ENCODE results near the gene TRIM6. TPM values are rescaled to one million over a fixed set of nuclear protein-coding genes. Genes with fewer than 3 reads are reported as not detected.
A peak's percentile ranks its signal among the peaks of the same experiment; 100 is the strongest.

The TRIM6 gene
- total RNA-seq, 1 experiment from 2014 or later = 10.1 TPM

GRCh38 chr11:5550440-5551095, 45.9 kb upstream of the TRIM6 start:
- H3K9me2 ChIP-seq (replicated peaks; ENCODE audit: low read length) = no peaks in the 10 kb centered on the region
- no peak overlapping the region for H3K27ac ChIP-seq (ENCODE audit: low read length)
- no peak overlapping the region for H3K4me3 ChIP-seq (ENCODE audit: low read length)
- peaks cover 12% of the 10 kb centered on the region for H3K4me1 ChIP-seq (ENCODE audit: insufficient read depth, low read length)
- no peaks in the 10 kb centered on the region for H3K36me3 ChIP-seq (ENCODE audit: low read depth, low read length)
- H3K9me3 ChIP-seq (ENCODE audit: low read length) = no peaks in the 10 kb centered on the region
- H2AFZ ChIP-seq (ENCODE audit: low read length) = no peak overlapping the region
- BruUV-seq (replicated peaks) = no TSS peak
- H3K4me2 ChIP-seq (ENCODE audit: low read length) = peak overlapping the region; percentile 61
- no peaks in the 10 kb centered on the region for H3K79me2 ChIP-seq (ENCODE audit: low read length)
- TF ChIP-seq CTCF (conservative IDR thresholded peaks at IDR 0.05; ENCODE audit: low read depth, low read length) = no peak
- no peak for TF ChIP-seq EZH2phosphoT487 (IDR thresholded peaks at IDR 0.05; ENCODE audit: borderline replicate concordance, low read length)
- no peak for TF ChIP-seq EZH2 (IDR thresholded peaks at IDR 0.05; ENCODE audit: low read length, unreplicated experiment)
- ATAC-seq = peak; percentile 92
- ChIA-PET CTCF (no interaction called here), POLR2A (ENCODE audit: unreplicated experiment) (no interaction called here)
- no peaks in the 10 kb centered on the region for H4K20me1 ChIP-seq (ENCODE audit: low read length)
- intact Hi-C loops (cut with micrococcal nuclease) = no loop called here
- DNase-seq = peak; percentile 80
- no peak overlapping the region for H3K9ac ChIP-seq (ENCODE audit: low read length)
- no peaks in the 10 kb centered on the region for H3F3A ChIP-seq (ENCODE audit: low read length, unreplicated experiment)
- no peaks in the 10 kb centered on the region for H3K27me3 ChIP-seq (ENCODE audit: low read length)

DNA sequence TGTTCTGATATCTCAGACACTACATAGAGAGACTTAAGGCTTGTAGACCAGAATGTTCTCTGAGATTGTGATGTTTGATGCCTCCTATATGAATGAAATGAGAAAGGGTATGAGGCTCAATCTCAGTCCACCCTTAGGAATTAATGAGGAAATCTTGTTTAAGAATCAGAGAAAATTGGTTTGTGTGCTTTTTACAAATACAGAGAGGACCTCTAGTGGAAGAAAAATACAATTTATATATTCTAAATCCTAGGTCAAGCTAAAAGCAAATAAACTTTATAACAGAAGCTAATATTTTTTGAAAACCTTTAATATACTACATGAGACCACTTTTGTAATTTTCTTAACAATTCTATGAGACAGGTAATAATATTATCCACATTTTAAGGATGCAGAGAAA, 43.1 kb upstream of the TRIM6 start:
- H3K9ac ChIP-seq (ENCODE audit: low read length) = no peak overlapping the region
- DNase-seq (peak; percentile 7), ATAC-seq (no peak)
- H3K4me2 ChIP-seq (ENCODE audit: low read length) = no peak overlapping the region
- no TSS peak for BruUV-seq (replicated peaks)
- H3K79me2 ChIP-seq (ENCODE audit: low read length) = no peaks in the 10 kb centered on the region
- no peak for TF ChIP-seq EZH2phosphoT487 (IDR thresholded peaks at IDR 0.05; ENCODE audit: borderline replicate concordance, low read length)
- no peak for TF ChIP-seq EZH2 (IDR thresholded peaks at IDR 0.05; ENCODE audit: low read length, unreplicated experiment)
- TF ChIP-seq CTCF (conservative IDR thresholded peaks at IDR 0.05; ENCODE audit: low read depth, low read length) = peak; percentile 52
- no peaks in the 10 kb centered on the region for H3F3A ChIP-seq (ENCODE audit: low read length, unreplicated experiment)
- H3K4me3 ChIP-seq (ENCODE audit: low read length) = no peak overlapping the region
- peaks cover 12% of the 10 kb centered on the region for H3K4me1 ChIP-seq (ENCODE audit: insufficient read depth, low read length)
- intact Hi-C loops (cut with micrococcal nuclease) = loop anchor here (2.0 kb wide), 1 partner anchor 77 kb away; no protein-coding TSS in a partner anchor
- H2AFZ ChIP-seq (ENCODE audit: low read length) = no peak overlapping the region
- ChIA-PET CTCF (interaction anchor here (0.5 to 0.7 kb wide), 4 partner anchors 77 to 1125 kb away, joined by 3 to 4 read pairs (median 3); no protein-coding TSS in a partner anchor), POLR2A (ENCODE audit: unreplicated experiment) (no interaction called here)
- no peaks in the 10 kb centered on the region for H3K9me2 ChIP-seq (replicated peaks; ENCODE audit: low read length)
- no peak overlapping the region for H3K27ac ChIP-seq (ENCODE audit: low read length)
- no peaks in the 10 kb centered on the region for H4K20me1 ChIP-seq (ENCODE audit: low read length)
- H3K36me3 ChIP-seq (ENCODE audit: low read depth, low read length) = no peaks in the 10 kb centered on the region
- H3K27me3 ChIP-seq (ENCODE audit: low read length) = 0 out of 2 replicates have a peak, but pooled peaks cover 7% of the 10 kb centered on the region
- no peaks in the 10 kb centered on the region for H3K9me3 ChIP-seq (ENCODE audit: low read length)

DNA sequence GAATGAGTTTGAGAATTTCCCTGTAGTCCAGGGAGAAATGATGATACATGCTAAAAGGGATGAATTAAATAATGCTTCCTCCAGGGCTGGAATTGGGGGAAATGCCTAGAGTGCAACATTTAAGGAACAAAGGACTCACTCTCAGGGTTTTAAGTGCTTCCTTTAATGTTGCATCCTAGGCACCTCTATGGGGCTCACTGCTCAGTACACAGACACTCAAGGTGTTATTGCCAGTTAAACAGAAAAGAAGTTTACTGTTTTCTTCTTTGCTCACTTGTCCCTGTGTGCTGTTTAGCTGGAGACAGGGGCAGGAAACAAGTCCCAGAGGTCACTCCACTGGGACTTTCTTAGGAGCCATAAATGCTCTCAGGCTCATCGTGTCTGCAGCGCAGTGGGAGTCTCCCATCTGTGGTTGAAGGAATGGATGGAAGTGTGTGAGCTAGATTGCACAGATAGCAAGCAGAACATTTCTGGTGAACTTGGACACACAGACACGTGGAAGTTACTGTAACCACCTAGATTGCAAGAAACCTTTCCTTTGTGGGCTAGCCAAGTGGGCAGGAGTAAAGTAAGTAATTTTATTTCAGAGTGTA, 39.7 kb upstream of the TRIM6 start:
- Histone ChIP-seq H3K9me2 (replicated peaks; ENCODE audit: low read length) (no peaks in the 10 kb centered on the region), H3K27ac (ENCODE audit: low read length) (no peak overlapping the region), H2AFZ (ENCODE audit: low read length) (no peak overlapping the region), H3K4me3 (ENCODE audit: low read length) (no peak overlapping the region), H3F3A (ENCODE audit: low read length, unreplicated experiment) (no peaks in the 10 kb centered on the region), H3K79me2 (ENCODE audit: low read length) (no peaks in the 10 kb centered on the region), H3K4me2 (ENCODE audit: low read length) (no peak overlapping the region), H3K9ac (ENCODE audit: low read length) (no peak overlapping the region), H3K36me3 (ENCODE audit: low read depth, low read length) (no peaks in the 10 kb centered on the region), H3K4me1 (ENCODE audit: insufficient read depth, low read length) (no peaks in the 10 kb centered on the region), H4K20me1 (ENCODE audit: low read length) (no peaks in the 10 kb centered on the region), H3K9me3 (ENCODE audit: low read length) (no peaks in the 10 kb centered on the region), H3K27me3 (ENCODE audit: low read length) (0 out of 2 replicates have a peak, but pooled peaks cover 7% of the 10 kb centered on the region)
- intact Hi-C loops (cut with micrococcal nuclease) = no loop called here
- no peak for ATAC-seq
- CTCF ChIA-PET = no interaction called here
- no peak for TF ChIP-seq EZH2 (IDR thresholded peaks at IDR 0.05; ENCODE audit: low read length, unreplicated experiment)
- no peak for TF ChIP-seq EZH2phosphoT487 (IDR thresholded peaks at IDR 0.05; ENCODE audit: borderline replicate concordance, low read length)
- TF ChIP-seq CTCF (conservative IDR thresholded peaks at IDR 0.05; ENCODE audit: low read depth, low read length) = no peak
- POLR2A ChIA-PET (ENCODE audit: unreplicated experiment) = no interaction called here
- no TSS peak for BruUV-seq (replicated peaks)
- no peak for DNase-seq

Measured in PC-3 (cell line).